Measurements from ENCODE around the gene ABCC11. TPM values are rescaled to one million over a fixed set of nuclear protein-coding genes. Genes with fewer than 3 reads are reported as not detected.

The ABCC11 gene
- total RNA-seq, 4 donors from 2014 or later, result 0.09 to 0.57 (median 0.19) TPM; not detected in 1

DNA sequence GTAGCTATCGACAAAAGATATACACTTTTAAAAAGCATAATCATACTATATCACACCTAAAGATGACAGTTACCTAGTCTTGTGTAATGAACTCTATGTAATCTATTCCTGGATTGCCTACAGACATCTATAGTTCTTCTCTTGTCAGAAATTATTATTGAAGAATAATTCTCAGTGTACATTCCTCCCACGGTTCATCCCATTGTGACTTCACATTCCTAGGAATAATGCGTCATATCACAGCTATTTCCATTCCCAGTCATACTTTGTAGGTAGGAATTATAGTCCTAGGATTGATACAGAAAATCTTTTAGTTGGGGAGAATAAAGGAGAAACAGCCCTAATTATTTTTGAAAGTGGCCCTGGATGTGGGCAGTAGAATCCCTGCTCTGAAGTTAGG, 44.0 kb upstream of the ABCC11 start:
- DNase-seq, result no peak
- intact Hi-C loops (cut with DNase I), result no loop called here

DNA sequence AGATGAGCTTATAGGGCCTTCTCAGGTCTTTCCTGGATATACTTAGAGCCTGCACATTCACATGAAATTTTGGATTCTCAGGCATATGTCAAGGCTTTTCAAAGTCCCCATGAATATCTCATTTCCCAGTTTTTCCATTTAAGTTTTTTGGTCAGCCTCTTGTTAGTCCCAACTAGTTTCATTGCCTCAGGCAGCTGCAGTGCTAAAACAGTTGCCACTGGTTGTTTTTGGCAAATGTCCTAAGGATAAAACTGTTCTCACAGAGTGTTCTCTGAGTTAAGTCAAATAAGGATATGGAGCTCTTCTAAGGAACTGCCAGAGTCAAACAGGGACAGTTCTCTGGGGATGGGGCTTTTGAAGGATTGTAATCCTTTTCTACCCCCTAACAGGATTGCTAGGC, 39.9 kb upstream of the ABCC11 start:
- intact Hi-C loops (cut with DNase I), result no loop called here
- H3K36me3 ChIP-seq, result peaks cover 6 to 70% (median 7%) of the 10 kb centered on the region in 3 donors
- no peak for TF ChIP-seq POLR2A (IDR thresholded peaks at IDR 0.05)
- TF ChIP-seq, protein P1, sequence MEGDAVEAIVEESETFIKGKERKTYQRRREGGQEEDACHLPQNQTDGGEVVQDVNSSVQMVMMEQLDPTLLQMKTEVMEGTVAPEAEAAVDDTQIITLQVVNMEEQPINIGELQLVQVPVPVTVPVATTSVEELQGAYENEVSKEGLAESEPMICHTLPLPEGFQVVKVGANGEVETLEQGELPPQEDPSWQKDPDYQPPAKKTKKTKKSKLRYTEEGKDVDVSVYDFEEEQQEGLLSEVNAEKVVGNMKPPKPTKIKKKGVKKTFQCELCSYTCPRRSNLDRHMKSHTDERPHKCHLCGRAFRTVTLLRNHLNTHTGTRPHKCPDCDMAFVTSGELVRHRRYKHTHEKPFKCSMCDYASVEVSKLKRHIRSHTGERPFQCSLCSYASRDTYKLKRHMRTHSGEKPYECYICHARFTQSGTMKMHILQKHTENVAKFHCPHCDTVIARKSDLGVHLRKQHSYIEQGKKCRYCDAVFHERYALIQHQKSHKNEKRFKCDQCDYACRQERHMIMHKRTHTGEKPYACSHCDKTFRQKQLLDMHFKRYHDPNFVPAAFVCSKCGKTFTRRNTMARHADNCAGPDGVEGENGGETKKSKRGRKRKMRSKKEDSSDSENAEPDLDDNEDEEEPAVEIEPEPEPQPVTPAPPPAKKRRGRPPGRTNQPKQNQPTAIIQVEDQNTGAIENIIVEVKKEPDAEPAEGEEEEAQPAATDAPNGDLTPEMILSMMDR (IDR thresholded peaks at IDR 0.05), result no peak

More for the DNA sequence above, 44.0 kb upstream of the ABCC11 start:
- Histone ChIP-seq H3K27me3 (no peaks in the 10 kb centered on the region), H3K9me3 (peaks cover 3 to 13% (median 11%) of the 10 kb centered on the region in 3 donors), H3K36me3 (peaks cover 6 to 59% (median 6%) of the 10 kb centered on the region in 3 donors), H3K4me3 (no peak overlapping the region), H3K4me1 (peaks cover 0 to 49% (median 10%) of the 10 kb centered on the region in 3 donors), H3K27ac (peak overlapping the region in 2 of 4 donors; percentile 26 to 51)
- WGBS, 2 donors, result 46 to 62% methylated on average over 3 of the region's 3 CpGs
- TF ChIP-seq POLR2A (IDR thresholded peaks at IDR 0.05), result no peak
- TF ChIP-seq, protein P1 (IDR thresholded peaks at IDR 0.05), result no peak

DNA sequence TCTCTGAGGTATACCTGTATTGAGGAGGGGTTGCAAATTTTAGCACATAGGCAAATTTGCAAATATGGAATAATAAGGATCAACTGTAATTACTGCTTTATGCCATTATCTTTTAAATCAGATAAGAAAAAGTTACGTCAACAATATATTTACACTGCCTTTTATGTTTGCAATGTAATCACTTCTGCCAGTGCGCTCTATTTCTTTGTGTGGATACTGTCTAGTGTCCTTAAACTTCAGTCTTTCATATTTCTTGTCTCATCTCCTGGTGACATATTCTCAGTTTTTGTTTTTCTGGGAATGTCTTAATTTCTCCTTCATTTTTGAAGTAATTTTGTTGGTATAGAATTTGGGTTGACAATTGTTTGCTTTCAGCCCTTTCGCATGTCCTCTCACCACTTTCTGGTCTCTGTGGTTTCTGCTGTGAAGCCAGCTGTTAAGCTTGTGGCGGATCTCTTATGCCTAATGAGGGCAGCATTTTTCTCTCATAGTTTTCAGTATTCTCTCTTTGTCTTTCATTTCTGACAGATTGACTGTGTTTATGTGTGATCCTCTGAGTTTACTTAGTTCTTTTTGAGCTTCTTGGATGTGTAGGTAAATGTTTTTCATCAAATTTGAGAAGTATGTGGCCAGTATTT, 37.6 kb upstream of the ABCC11 start:
- Histone ChIP-seq H3K4me3 (no peak overlapping the region), H3K4me1 (peaks cover 0 to 11% (median 0%) of the 10 kb centered on the region in 3 donors), H3K36me3 (peaks cover 3 to 74% (median 7%) of the 10 kb centered on the region in 3 donors), H3K9me3 (peaks cover 3 to 13% (median 12%) of the 10 kb centered on the region in 3 donors), H3K27me3 (no peaks in the 10 kb centered on the region), H3K27ac (no peak overlapping the region)
- 80 to 83% methylated on average over 4 of the region's 4 CpGs for WGBS, 2 donors
- intact Hi-C loops (cut with DNase I), result no loop called here
- TF ChIP-seq, protein P1 (IDR thresholded peaks at IDR 0.05), result no peak
- no peak for DNase-seq

More for the DNA sequence above, 39.9 kb upstream of the ABCC11 start:
- DNase-seq, result no peak
- H3K27me3 ChIP-seq, result no peaks in the 10 kb centered on the region
- H3K9me3 ChIP-seq, result peaks cover 3 to 13% (median 12%) of the 10 kb centered on the region in 3 donors
- no peak overlapping the region for H3K27ac ChIP-seq
- peaks cover 0 to 29% (median 0%) of the 10 kb centered on the region in 3 donors for H3K4me1 ChIP-seq
- no peak overlapping the region for H3K4me3 ChIP-seq

DNA sequence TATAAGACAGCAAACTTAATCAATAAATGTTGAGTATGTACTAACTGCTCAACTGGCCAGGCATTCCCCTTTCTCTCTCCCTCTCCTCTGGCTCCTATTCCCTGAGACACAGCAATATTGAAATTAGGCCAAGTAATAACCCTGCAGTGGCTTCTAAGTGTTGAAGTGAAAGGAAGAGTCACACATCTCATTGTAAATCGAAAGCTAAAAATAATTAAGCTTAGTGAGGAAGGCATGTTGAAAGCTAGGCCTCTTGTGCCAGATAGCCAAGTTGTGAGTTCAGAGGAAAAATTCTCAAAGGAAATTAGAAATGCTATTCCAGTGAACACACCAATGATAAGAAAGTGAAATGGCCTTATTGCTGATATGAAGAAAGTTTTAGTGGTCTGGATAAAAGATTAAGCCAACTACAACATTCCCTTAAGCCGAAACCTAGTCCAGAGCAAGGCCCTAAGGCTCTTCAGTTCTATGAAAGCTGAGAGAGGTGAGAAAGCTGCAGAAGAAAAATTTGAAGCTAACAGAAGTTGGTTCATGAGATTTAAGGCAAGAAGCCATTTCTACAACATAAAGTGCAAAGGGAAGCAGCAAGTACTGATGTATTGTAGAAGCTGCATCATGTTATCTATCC, 35.4 kb upstream of the ABCC11 start:
- intact Hi-C loops (cut with DNase I), result no loop called here
- no peak for DNase-seq
- no peak for TF ChIP-seq POLR2A (IDR thresholded peaks at IDR 0.05)
- TF ChIP-seq, protein P1 (IDR thresholded peaks at IDR 0.05), result no peak
- WGBS, 2 donors, result 44 to 78% methylated on average over 2 of the region's 2 CpGs
- peaks cover 0 to 16% (median 0%) of the 10 kb centered on the region in 3 donors for H3K4me1 ChIP-seq
- H3K27ac ChIP-seq, result no peak overlapping the region
- H3K36me3 ChIP-seq, result peaks cover 3 to 75% (median 7%) of the 10 kb centered on the region in 3 donors
- no peak overlapping the region for H3K4me3 ChIP-seq
- no peaks in the 10 kb centered on the region for H3K27me3 ChIP-seq
- H3K9me3 ChIP-seq, result peaks cover 3 to 13% (median 12%) of the 10 kb centered on the region in 3 donors

DNA sequence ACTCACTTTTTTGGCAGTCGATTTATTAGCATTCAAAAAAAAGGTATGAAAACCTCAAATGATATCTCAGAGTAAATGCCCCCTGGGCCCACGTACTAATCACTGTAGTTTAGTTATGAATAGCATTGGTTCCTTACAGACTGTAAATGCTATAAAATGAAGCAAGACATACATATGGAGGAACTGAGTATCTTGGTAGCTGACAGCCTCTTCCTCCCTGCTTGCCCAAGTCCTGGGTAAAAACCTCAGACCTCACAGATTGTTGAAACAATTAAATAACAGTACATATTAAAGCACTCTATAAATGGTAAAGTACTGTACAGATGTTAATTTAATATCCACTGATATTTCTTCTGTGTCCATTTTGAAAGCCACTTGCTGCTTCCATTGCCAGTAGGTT, 33.2 kb upstream of the ABCC11 start:
- H3K36me3 ChIP-seq, result peaks cover 0 to 63% (median 0%) of the 10 kb centered on the region in 3 donors
- TF ChIP-seq, protein P1 (IDR thresholded peaks at IDR 0.05), result no peak
- no peak for TF ChIP-seq POLR2A (IDR thresholded peaks at IDR 0.05)
- intact Hi-C loops (cut with DNase I), result no loop called here
- peaks cover 0 to 16% (median 0%) of the 10 kb centered on the region in 3 donors for H3K4me1 ChIP-seq
- no peak overlapping the region for H3K4me3 ChIP-seq
- no peaks in the 10 kb centered on the region for H3K9me3 ChIP-seq
- WGBS, 2 donors, result 77 to 90% methylated on average over 2 of the region's 2 CpGs
- no peak overlapping the region for H3K27ac ChIP-seq
- H3K27me3 ChIP-seq, result no peaks in the 10 kb centered on the region
- no peak for DNase-seq
